Uterus (tissue), 2 donors: Measurements from ENCODE around the gene TTLL7.

ENCODE experiments used
- POLR2A ChIP-seq, 2 donors: fragments of 450-650 bp; IDR thresholded peaks; one replicate each; pipeline ENCODE4 v1.6.1; 2016; ENCODE audit warnings: antibody characterized with exemption in 2 of 2, mild to moderate bottlenecking in 1 of 2, moderate library complexity in 1 of 2
- TF ChIP-seq, protein P1 (sequence below), 4 experiments: fragments of 200-600 bp in 2 of 4; fragments of 450-650 bp in 2 of 4; sonication (generic) in 2 of 4; IDR thresholded peaks; one replicate each; pipeline ENCODE4 v1.5.1; 2016 to 2019; ENCODE audit warnings: antibody characterized with exemption in 4 of 4, mild to moderate bottlenecking in 2 of 4, moderate library complexity in 1 of 4

DNA sequence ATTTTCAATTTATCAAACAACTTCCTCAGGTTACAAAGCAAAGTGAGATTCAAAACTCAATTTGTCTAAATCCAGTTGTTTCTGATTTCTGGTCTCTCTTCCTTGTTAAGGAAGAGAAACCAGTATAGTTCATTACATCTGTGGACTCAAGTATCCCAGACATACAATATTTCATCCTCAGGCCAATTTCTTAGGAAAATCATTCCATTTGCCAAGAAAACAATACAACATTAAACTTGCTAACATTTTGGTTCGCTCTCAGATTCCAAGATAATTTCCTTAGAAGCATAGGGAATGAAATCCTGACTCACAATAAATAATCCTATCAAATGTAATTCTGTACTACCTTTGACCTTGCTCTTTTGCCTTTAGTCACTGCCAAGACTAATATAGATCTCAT, 11.2 kb upstream of the TTLL7 start:
- TF ChIP-seq POLR2A (IDR thresholded peaks at IDR 0.05): no peak
- TF ChIP-seq, protein P1, sequence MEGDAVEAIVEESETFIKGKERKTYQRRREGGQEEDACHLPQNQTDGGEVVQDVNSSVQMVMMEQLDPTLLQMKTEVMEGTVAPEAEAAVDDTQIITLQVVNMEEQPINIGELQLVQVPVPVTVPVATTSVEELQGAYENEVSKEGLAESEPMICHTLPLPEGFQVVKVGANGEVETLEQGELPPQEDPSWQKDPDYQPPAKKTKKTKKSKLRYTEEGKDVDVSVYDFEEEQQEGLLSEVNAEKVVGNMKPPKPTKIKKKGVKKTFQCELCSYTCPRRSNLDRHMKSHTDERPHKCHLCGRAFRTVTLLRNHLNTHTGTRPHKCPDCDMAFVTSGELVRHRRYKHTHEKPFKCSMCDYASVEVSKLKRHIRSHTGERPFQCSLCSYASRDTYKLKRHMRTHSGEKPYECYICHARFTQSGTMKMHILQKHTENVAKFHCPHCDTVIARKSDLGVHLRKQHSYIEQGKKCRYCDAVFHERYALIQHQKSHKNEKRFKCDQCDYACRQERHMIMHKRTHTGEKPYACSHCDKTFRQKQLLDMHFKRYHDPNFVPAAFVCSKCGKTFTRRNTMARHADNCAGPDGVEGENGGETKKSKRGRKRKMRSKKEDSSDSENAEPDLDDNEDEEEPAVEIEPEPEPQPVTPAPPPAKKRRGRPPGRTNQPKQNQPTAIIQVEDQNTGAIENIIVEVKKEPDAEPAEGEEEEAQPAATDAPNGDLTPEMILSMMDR (IDR thresholded peaks at IDR 0.05): no peak
